ENCODE data around the gene EMP2.

- TF ChIP-seq EP300 (IDR thresholded peaks at IDR 0.05) (no peak), RAD21 (conservative IDR thresholded peaks at IDR 0.05 in 1 of 2, IDR thresholded peaks at IDR 0.05 in 1 of 2) (no peak), CTCF (IDR thresholded peaks at IDR 0.05) (no peak), MAFK (IDR thresholded peaks at IDR 0.05; ENCODE audit: partially characterized antibody) (no peak), POLR2A (IDR thresholded peaks at IDR 0.05; ENCODE audit: low read length) (no peak), USF2 (IDR thresholded peaks at IDR 0.05) (no peak), RNF2 (IDR thresholded peaks at IDR 0.05; ENCODE audit: borderline replicate concordance, low read depth) (no peak), EHMT2 (IDR thresholded peaks at IDR 0.05; ENCODE audit: low read depth) (no peak), REST (IDR thresholded peaks at IDR 0.05) (no peak), CEBPB (IDR thresholded peaks at IDR 0.05) (no peak), CBX8 (IDR thresholded peaks at IDR 0.05) (no peak), GATA3 (IDR thresholded peaks at IDR 0.05; ENCODE audit: borderline replicate concordance) (no peak), ESRRA (IDR thresholded peaks at IDR 0.05; ENCODE audit: borderline replicate concordance, low read length) (no peak)
Measured at GRCh38 chr16:10485159-10485558, 95.2 kb downstream of the EMP2 start.

Measured in A549 (cell line).